ENCODE measurements around the gene NQO1. TPM values are rescaled to one million over a fixed set of nuclear protein-coding genes. Genes with fewer than 3 reads are reported as not detected.

NQO1 gene
- total RNA-seq, 4 donors from 2014 or later, result 51.3 to 120 (median 79.9) TPM

DNA sequence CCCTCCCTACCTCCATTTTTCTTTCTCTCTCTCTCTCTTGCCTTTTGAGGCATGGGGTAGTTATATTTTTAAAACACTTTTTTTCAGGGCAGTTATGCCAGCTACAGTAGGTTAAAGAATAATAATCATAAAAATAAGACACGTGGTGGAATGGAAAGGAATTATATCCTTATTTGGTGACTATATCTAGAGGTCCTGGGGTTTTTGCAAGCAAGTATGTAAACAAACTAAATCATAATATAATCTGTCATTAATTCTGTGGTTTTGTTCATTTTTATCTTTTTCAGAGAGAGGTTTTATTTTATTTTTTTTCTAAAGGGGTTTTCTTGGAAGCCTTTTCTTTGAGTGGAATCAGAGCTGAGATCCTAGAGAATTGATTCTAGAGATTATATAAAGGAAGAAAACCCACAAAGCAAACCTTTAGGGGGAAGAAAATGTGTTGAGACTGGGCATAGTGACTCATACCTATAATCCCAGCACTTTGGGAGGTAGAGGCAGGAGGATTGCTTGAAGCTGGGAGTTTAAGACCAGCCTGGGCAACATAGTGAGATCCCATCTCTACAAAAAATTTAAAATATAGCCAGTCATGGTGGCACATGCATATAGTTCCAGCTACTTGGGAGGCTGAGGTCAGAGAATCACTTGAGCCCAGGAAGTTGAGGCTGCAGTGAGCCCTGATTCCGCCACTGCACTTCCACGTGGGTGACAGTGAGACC lies 53.2 kb downstream of the NQO1 start:
- H3K4me1 ChIP-seq, result peaks cover 0 to 18% (median 0%) of the 10 kb centered on the region in 3 donors
- no peak for TF ChIP-seq EP300 (IDR thresholded peaks at IDR 0.05)
- TF ChIP-seq POLR2A (IDR thresholded peaks at IDR 0.05), result no peak
- no peak for TF ChIP-seq CTCF (IDR thresholded peaks at IDR 0.05)
- TF ChIP-seq POLR2AphosphoS5 (IDR thresholded peaks at IDR 0.05), result no peak
- WGBS, 2 donors (ENCODE audit: low coverage in 1 of 2), result 36 to 56% methylated on average over 1 to 2 of the region's 3 CpGs
- no peaks in the 10 kb centered on the region for H3K27me3 ChIP-seq
- H3K27ac ChIP-seq, result no peak overlapping the region
- H3K36me3 ChIP-seq, result peaks cover 0 to 61% of the 10 kb centered on the region in 2 donors
- no peaks in the 10 kb centered on the region for H3K9me3 ChIP-seq
- no peak for ATAC-seq
- no peak overlapping the region for H3K4me3 ChIP-seq

- Histone ChIP-seq H3K36me3 (peaks cover 0 to 54% of the 10 kb centered on the region in 2 donors), H3K4me1 (peaks cover 0 to 18% (median 0%) of the 10 kb centered on the region in 3 donors), H3K27me3 (no peaks in the 10 kb centered on the region), H3K9me3 (no peaks in the 10 kb centered on the region), H3K4me3 (no peak overlapping the region), H3K27ac (no peak overlapping the region)
- ATAC-seq, result no peak
- no peak for TF ChIP-seq POLR2AphosphoS5 (IDR thresholded peaks at IDR 0.05)
- WGBS, 2 donors (ENCODE audit: low coverage in 1 of 2), result 74 to 82% methylated on average over 2 of the region's 2 CpGs
Observed at GRCh38 chr16:69672315-69672997, 53.9 kb downstream of the NQO1 start.

DNA sequence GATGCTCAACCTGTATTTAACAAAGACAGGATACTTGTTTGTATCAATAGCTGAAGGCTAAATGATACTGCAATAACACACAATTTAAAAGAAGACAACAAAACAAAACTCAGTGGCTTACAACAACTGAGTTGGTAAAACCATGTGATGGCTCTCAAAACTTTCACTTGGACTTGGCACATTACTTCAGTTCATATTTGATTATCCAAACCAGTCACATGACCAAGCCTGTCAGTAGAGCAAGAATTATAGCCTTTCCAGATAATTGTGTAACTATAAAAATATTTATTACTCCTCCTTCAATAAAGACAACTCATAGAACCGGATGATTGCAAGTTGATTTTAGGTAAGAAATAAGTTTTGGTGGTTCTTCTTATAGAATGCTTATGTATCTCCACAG lies 56.8 kb downstream of the NQO1 start:
- ATAC-seq, result no peak
- Histone ChIP-seq H3K9me3 (no peaks in the 10 kb centered on the region), H3K27ac (no peak overlapping the region), H3K4me3 (no peak overlapping the region), H3K36me3 (peaks cover 0 to 45% of the 10 kb centered on the region in 2 donors), H3K4me1 (peaks cover 0 to 18% (median 0%) of the 10 kb centered on the region in 3 donors), H3K27me3 (no peaks in the 10 kb centered on the region)
- no peak for TF ChIP-seq EP300 (IDR thresholded peaks at IDR 0.05)
- WGBS, 2 donors (ENCODE audit: low coverage in 1 of 2), result 50 to 82% methylated on average over 1 of the region's 1 CpG

DNA sequence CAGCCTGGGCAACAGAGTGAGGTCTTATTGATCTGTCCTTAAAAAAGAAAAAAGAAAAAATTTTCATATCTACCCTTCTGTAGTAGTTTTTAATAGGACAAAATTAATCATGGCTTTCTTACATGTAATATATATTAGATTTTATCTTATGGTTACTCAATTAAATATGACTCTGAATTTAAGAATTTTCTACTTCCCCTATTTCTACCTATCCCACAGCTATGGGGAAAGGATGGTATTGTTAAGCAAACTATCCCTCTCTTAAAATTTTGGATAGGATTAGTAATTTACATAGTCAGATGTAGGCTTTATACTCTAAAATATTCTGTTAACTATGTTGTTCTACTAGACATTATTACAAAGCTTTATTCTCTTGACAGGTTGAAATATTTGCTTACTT lies 62.5 kb downstream of the NQO1 start:
- Histone ChIP-seq H3K36me3 (peaks cover 3 to 57% of the 10 kb centered on the region in 2 donors), H3K27me3 (no peaks in the 10 kb centered on the region), H3K4me3 (no peak overlapping the region), H3K4me1 (no peaks in the 10 kb centered on the region), H3K27ac (no peak overlapping the region), H3K9me3 (no peaks in the 10 kb centered on the region)
- TF ChIP-seq EP300 (IDR thresholded peaks at IDR 0.05), result no peak
- no peak for TF ChIP-seq POLR2AphosphoS5 (IDR thresholded peaks at IDR 0.05)
- no peak for TF ChIP-seq POLR2A (IDR thresholded peaks at IDR 0.05)
- no peak for TF ChIP-seq CTCF (IDR thresholded peaks at IDR 0.05)
- ATAC-seq, result no peak

- Histone ChIP-seq H3K4me1 (no peaks in the 10 kb centered on the region), H3K4me3 (no peak overlapping the region), H3K36me3 (peaks cover 3 to 62% of the 10 kb centered on the region in 2 donors), H3K27me3 (no peaks in the 10 kb centered on the region), H3K9me3 (no peaks in the 10 kb centered on the region), H3K27ac (no peak overlapping the region)
- TF ChIP-seq POLR2AphosphoS5 (IDR thresholded peaks at IDR 0.05) (no peak), EP300 (IDR thresholded peaks at IDR 0.05) (no peak), POLR2A (IDR thresholded peaks at IDR 0.05) (no peak), CTCF (IDR thresholded peaks at IDR 0.05) (no peak)
- no peak for ATAC-seq
- 63 to 69% methylated on average over 1 of the region's 1 CpG for WGBS, 2 donors (ENCODE audit: low coverage in 1 of 2)
Observed at GRCh38 chr16:69662901-69663300, 63.5 kb downstream of the NQO1 start.

GRCh38 chr16:69660166-69660565 lies 66.2 kb downstream of the NQO1 start:
- H3K27ac ChIP-seq, result no peak overlapping the region
- no peaks in the 10 kb centered on the region for H3K27me3 ChIP-seq
- ATAC-seq, result no peak
- WGBS, 2 donors (ENCODE audit: low coverage in 1 of 2), result 89 to 98% methylated on average over 4 of the region's 4 CpGs
- H3K36me3 ChIP-seq, result peaks cover 7 to 89% of the 10 kb centered on the region in 2 donors
- no peak for TF ChIP-seq POLR2AphosphoS5 (IDR thresholded peaks at IDR 0.05)
- TF ChIP-seq CTCF (IDR thresholded peaks at IDR 0.05), result no peak
- TF ChIP-seq EP300 (IDR thresholded peaks at IDR 0.05), result no peak
- TF ChIP-seq POLR2A (IDR thresholded peaks at IDR 0.05), result no peak
- no peak overlapping the region for H3K4me3 ChIP-seq
- no peaks in the 10 kb centered on the region for H3K9me3 ChIP-seq
- no peaks in the 10 kb centered on the region for H3K4me1 ChIP-seq

Data from gastroesophageal sphincter (tissue), 4 donors.